Neural cell (in vitro differentiated cells): ENCODE measurements around the gene BRD7. TPM values are rescaled to one million over a fixed set of nuclear protein-coding genes. Genes with fewer than 3 reads are reported as not detected.

Experiments used
- H2AFZ ChIP-seq: fragments of 200-600, 300-800 bp; sonication (generic), shearing (Covaris generic); 2 replicates; pipeline ENCODE4 v1.6.0; 2014; ENCODE audit warnings: low read depth, mild to moderate bottlenecking, antibody characterized with exemption, low read length, moderate library complexity
- H3F3A ChIP-seq: fragments of 200-600 bp; shearing (Covaris generic); 2 replicates; pipeline ENCODE4 v1.6.1; 2016; ENCODE audit warnings: mild to moderate bottlenecking, moderate library complexity, mixed read lengths, antibody characterized with exemption, low read length; ENCODE audit not compliant: insufficient read depth, poor library complexity, severe bottlenecking
- H3K27ac ChIP-seq: fragments of 200-600, 300-800 bp; sonication (generic), shearing (Covaris generic); 2 replicates; pipeline ENCODE4 v1.5.1; 2014; ENCODE audit warnings: mild to moderate bottlenecking, low read length, moderate library complexity
- H3K27me3 ChIP-seq: fragments of 300-800, 200-600 bp; sonication (generic), shearing (Covaris generic); 2 replicates; pipeline ENCODE4 v1.6.0; 2014; ENCODE audit warnings: mild to moderate bottlenecking, low read depth, low read length, moderate library complexity; ENCODE audit not compliant: insufficient read depth
- H3K36me3 ChIP-seq: fragments of 300-800, 200-600 bp; sonication (generic), shearing (Covaris generic); 2 replicates; pipeline ENCODE4 v1.5.1; 2014; ENCODE audit warnings: mild to moderate bottlenecking, antibody characterized with exemption, low read length, moderate library complexity; ENCODE audit not compliant: insufficient read depth
- H3K4me2 ChIP-seq: fragments of 300-800, 200-600 bp; sonication (generic), shearing (Covaris generic); 2 replicates; pipeline ENCODE4 v1.6.0; 2014; ENCODE audit warnings: mild to moderate bottlenecking, low read length
- H3K4me3 ChIP-seq: fragments of 300-800, 200-600 bp; sonication (generic), shearing (Covaris generic); 2 replicates; pipeline ENCODE4 v1.5.1; 2014; ENCODE audit warnings: mild to moderate bottlenecking, low read length, moderate library complexity
- H3K79me2 ChIP-seq: fragments of 200-600 bp; shearing (Covaris generic); replicated peaks from 2 replicates; pipeline ENCODE4 v1.6.0; 2014; ENCODE audit warnings: mild to moderate bottlenecking, low read length, moderate library complexity; ENCODE audit not compliant: insufficient read depth
- H3K9ac ChIP-seq: fragments of 300-800, 200-600 bp; sonication (generic), shearing (Covaris generic); 2 replicates; pipeline ENCODE4 v1.6.1; 2016; ENCODE audit warnings: mild to moderate bottlenecking, low read length, mixed read lengths
- H3K9me2 ChIP-seq: fragments of 200-600 bp; shearing (Covaris generic); 2 replicates; pipeline ENCODE4 v1.6.1; 2016; ENCODE audit warnings: mild to moderate bottlenecking, low read length, mixed read lengths; ENCODE audit not compliant: insufficient read depth
- H3K9me3 ChIP-seq: fragments of 200-600, 300-800 bp; sonication (generic), shearing (Covaris generic); 2 replicates; pipeline ENCODE4 v1.6.1; 2016; ENCODE audit warnings: mild to moderate bottlenecking, mixed run types, low read length, moderate library complexity, mixed read lengths
- H4K20me1 ChIP-seq: fragments of 200-600 bp; shearing (Covaris generic); 2 replicates; pipeline ENCODE4 v1.6.1; 2016; ENCODE audit warnings: mild to moderate bottlenecking, mixed run types; ENCODE audit not compliant: insufficient read depth
- CTCF ChIP-seq: fragments of 450-650 bp; IDR thresholded peaks from 2 replicates; pipeline ENCODE4 v1.5.1; 2014; ENCODE audit warnings: antibody characterized with exemption, mild to moderate bottlenecking, moderate library complexity; ENCODE audit not compliant: poor library complexity, severe bottlenecking
- EP300 ChIP-seq: fragments of 450-650 bp; conservative IDR thresholded peaks from 2 replicates; pipeline ENCODE4 v1.6.1; 2014; ENCODE audit warnings: antibody characterized with exemption, mild to moderate bottlenecking, moderate library complexity; ENCODE audit not compliant: poor library complexity, severe bottlenecking
- EZH2 ChIP-seq: fragments of 200-600, 300-800 bp; shearing (Covaris generic), sonication (generic); IDR thresholded peaks from 2 replicates; pipeline ENCODE4 v1.6.1; 2014; ENCODE audit warnings: antibody characterized with exemption, low read length, borderline replicate concordance, mild to moderate bottlenecking; ENCODE audit not compliant: insufficient read depth, poor library complexity, severe bottlenecking
- MXI1 ChIP-seq: fragments of 450-650 bp; conservative IDR thresholded peaks from 2 replicates; pipeline ENCODE4 v1.6.1; 2014; ENCODE audit warnings: antibody characterized with exemption, mild to moderate bottlenecking; ENCODE audit not compliant: poor library complexity, severe bottlenecking
- POLR2AphosphoS5 ChIP-seq: IDR thresholded peaks from 2 replicates; pipeline ENCODE4 v1.6.1; 2012
- RAD21 ChIP-seq: fragments of 450-650 bp; conservative IDR thresholded peaks from 2 replicates; pipeline ENCODE4 v1.6.1; 2014; ENCODE audit warnings: antibody characterized with exemption, mild to moderate bottlenecking, moderate library complexity
- REST ChIP-seq: IDR thresholded peaks from 2 replicates; pipeline ENCODE4 v1.6.1; 2012; ENCODE audit warnings: borderline replicate concordance
- SMC3 ChIP-seq: fragments of 450-650 bp; conservative IDR thresholded peaks from 2 replicates; pipeline ENCODE4 v1.6.1; 2014; ENCODE audit warnings: antibody characterized with exemption, mild to moderate bottlenecking, moderate library complexity; ENCODE audit not compliant: poor library complexity
- TAF1 ChIP-seq: IDR thresholded peaks from 2 replicates; pipeline ENCODE4 v1.6.1; 2012; ENCODE audit warnings: low read depth
- polyA plus RNA-seq: library from polyadenylated mRNA; depleted of rRNA; stranded (reverse); fragments of >200 nt; gene quantifications from 2 replicates; pipeline ENCODE4 v1.2.3, GENCODE V29; 2014

Gene BRD7
- polyA plus RNA-seq, 1 donor from 2014 or later = 57.2 TPM

- no peaks in the 10 kb centered on the region for H4K20me1 ChIP-seq
- no peaks in the 10 kb centered on the region for H3K36me3 ChIP-seq
- no peaks in the 10 kb centered on the region for H3K9me3 ChIP-seq
- H3K4me2 ChIP-seq = no peak overlapping the region
- H3K9me2 ChIP-seq = no peaks in the 10 kb centered on the region
- H3K9ac ChIP-seq = no peak overlapping the region
- H3K27ac ChIP-seq = no peak overlapping the region
- TF ChIP-seq RAD21 (no peak), POLR2AphosphoS5 (no peak), EZH2 (no peak), SMC3 (no peak), MXI1 (no peak), EP300 (no peak), REST (no peak), CTCF (no peak)
- H3K4me3 ChIP-seq = no peak overlapping the region
- no peak overlapping the region for H2AFZ ChIP-seq
- H3K27me3 ChIP-seq = no peaks in the 10 kb centered on the region
- H3F3A ChIP-seq = no peaks in the 10 kb centered on the region
- no peaks in the 10 kb centered on the region for H3K79me2 ChIP-seq
Measured at GRCh38 chr16:50408001-50408561, 39.3 kb upstream of the BRD7 start.

- no peaks in the 10 kb centered on the region for H3K27me3 ChIP-seq
- no peaks in the 10 kb centered on the region for H3K9me3 ChIP-seq
- H3K27ac ChIP-seq = no peak overlapping the region
- H3K36me3 ChIP-seq = no peaks in the 10 kb centered on the region
- H3K9ac ChIP-seq = no peak overlapping the region
- no peaks in the 10 kb centered on the region for H3K79me2 ChIP-seq
- H3F3A ChIP-seq = no peaks in the 10 kb centered on the region
- no peaks in the 10 kb centered on the region for H4K20me1 ChIP-seq
- H3K9me2 ChIP-seq = no peaks in the 10 kb centered on the region
- no peak overlapping the region for H2AFZ ChIP-seq
- no peak overlapping the region for H3K4me2 ChIP-seq
- H3K4me3 ChIP-seq = no peak overlapping the region
- TF ChIP-seq POLR2AphosphoS5 (no peak), RAD21 (no peak), SMC3 (no peak), REST (no peak), CTCF (no peak), EP300 (no peak), TAF1 (no peak), EZH2 (no peak), MXI1 (no peak)
Measured at GRCh38 chr16:50407351-50407750, 38.6 kb upstream of the BRD7 start.
